Endothelial cell of umbilical vein (primary cell): ENCODE measurements around the gene ZNF783.

Experiments used
- POLR2A ChIP-seq: IDR thresholded peaks from 2 replicates; pipeline ENCODE4 v1.6.1; 2012; ENCODE audit warnings: low read depth, mild to moderate bottlenecking, control low read depth, low read length
- TF ChIP-seq, protein P1 (sequence below), 2 donors: IDR thresholded peaks; 1 replicate in 1 of 2; 2 replicates in 1 of 2; pipeline ENCODE4 v1.5.1; 2011; ENCODE audit warnings: low read length in 2 of 2, mild to moderate bottlenecking in 2 of 2, moderate library complexity in 2 of 2, control low read depth in 1 of 2, inconsistent platforms in 1 of 2, low read depth in 1 of 2; ENCODE audit not compliant: insufficient read depth in 1 of 2; ENCODE audit errors: extremely low read depth in 1 of 2

DNA sequence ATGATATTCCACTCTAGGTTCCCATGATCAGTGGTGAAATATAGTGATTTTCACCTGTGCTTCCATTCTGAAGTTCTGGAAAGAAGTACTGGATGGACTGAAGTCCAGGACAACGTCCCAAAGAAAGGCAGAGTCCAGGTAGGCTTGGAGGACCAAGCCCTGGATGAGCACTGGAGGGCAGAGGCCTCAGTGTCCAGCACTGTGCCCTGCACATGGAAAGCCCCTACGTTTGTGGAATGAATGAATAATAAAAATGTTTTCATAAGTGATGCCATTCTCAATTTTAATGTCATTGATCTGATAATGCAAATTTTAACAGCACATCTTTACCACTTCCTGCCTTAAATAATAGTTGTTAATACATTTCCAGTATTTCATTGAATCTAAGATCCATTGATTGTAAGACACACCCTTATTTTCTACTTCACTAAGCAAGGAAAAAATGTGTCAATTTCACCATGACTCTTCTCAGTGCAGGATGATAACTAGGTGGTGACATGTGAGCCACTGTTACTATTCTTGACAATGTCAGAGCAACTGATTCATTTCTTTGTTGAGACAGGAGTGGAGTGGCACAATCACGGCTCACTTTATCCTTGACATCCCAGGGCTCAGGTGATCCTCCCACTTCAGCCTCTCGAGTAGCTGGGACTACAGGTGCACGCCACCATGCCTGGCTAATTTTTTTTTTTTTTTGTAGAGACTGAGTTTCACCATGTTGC, 35.2 kb downstream of the ZNF783 start:
- TF ChIP-seq, protein P1, sequence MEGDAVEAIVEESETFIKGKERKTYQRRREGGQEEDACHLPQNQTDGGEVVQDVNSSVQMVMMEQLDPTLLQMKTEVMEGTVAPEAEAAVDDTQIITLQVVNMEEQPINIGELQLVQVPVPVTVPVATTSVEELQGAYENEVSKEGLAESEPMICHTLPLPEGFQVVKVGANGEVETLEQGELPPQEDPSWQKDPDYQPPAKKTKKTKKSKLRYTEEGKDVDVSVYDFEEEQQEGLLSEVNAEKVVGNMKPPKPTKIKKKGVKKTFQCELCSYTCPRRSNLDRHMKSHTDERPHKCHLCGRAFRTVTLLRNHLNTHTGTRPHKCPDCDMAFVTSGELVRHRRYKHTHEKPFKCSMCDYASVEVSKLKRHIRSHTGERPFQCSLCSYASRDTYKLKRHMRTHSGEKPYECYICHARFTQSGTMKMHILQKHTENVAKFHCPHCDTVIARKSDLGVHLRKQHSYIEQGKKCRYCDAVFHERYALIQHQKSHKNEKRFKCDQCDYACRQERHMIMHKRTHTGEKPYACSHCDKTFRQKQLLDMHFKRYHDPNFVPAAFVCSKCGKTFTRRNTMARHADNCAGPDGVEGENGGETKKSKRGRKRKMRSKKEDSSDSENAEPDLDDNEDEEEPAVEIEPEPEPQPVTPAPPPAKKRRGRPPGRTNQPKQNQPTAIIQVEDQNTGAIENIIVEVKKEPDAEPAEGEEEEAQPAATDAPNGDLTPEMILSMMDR (IDR thresholded peaks at IDR 0.05; ENCODE audit: extremely low read depth in 1 of 2, insufficient read depth in 1 of 2, low read depth in 1 of 2, low read length in 2 of 2): no peak
- no peak for TF ChIP-seq POLR2A
